Activated T-cell treated with anti-CD3 and anti-CD28 coated beads, Interleukin-2, amount 50 U/mL, for 72 hours (primary cell): Measurements from ENCODE around the gene NPIPA7. TPM values are rescaled to one million over a fixed set of nuclear protein-coding genes. Genes with fewer than 3 reads are reported as not detected.

Experiments
- total RNA-seq, 2 donors: library from RNA; stranded (reverse); gene quantifications; one replicate each; pipeline ENCODE4 v1.2.3, GENCODE V29; 2022

Gene NPIPA7
- total RNA-seq, 2 donors from 2014 or later: 4.2 to 4.3 TPM

Other genes starting within 250 kb of the NPIPA7 start
- not detected for gene ABCC6, start 155.6 kb upstream of the NPIPA7 start, total RNA-seq
- gene NOMO3, start 146.6 kb upstream of the NPIPA7 start, total RNA-seq: 10 to 100 TPM; 28.6 to 29.2 TPM